SU-DHL-6 (cell line): ENCODE measurements around the gene HOXA7.

ENCODE experiments used
- EZH2phosphoT487 ChIP-seq: fragments of 200-600 bp; sonication (generic), shearing (Covaris generic); conservative IDR thresholded peaks from 2 replicates; pipeline ENCODE4 v1.6.1; 2018; ENCODE audit warnings: mild to moderate bottlenecking, antibody characterized with exemption, low read length, moderate library complexity, mixed read lengths
- TF ChIP-seq, protein P1 (sequence below): fragments of 200-600 bp; sonication (generic); IDR thresholded peaks from one replicate; pipeline ENCODE4 v1.5.1; 2017; ENCODE audit warnings: antibody characterized with exemption, mild to moderate bottlenecking, low read length, moderate library complexity; ENCODE audit not compliant: insufficient read depth, poor library complexity, severe bottlenecking

DNA sequence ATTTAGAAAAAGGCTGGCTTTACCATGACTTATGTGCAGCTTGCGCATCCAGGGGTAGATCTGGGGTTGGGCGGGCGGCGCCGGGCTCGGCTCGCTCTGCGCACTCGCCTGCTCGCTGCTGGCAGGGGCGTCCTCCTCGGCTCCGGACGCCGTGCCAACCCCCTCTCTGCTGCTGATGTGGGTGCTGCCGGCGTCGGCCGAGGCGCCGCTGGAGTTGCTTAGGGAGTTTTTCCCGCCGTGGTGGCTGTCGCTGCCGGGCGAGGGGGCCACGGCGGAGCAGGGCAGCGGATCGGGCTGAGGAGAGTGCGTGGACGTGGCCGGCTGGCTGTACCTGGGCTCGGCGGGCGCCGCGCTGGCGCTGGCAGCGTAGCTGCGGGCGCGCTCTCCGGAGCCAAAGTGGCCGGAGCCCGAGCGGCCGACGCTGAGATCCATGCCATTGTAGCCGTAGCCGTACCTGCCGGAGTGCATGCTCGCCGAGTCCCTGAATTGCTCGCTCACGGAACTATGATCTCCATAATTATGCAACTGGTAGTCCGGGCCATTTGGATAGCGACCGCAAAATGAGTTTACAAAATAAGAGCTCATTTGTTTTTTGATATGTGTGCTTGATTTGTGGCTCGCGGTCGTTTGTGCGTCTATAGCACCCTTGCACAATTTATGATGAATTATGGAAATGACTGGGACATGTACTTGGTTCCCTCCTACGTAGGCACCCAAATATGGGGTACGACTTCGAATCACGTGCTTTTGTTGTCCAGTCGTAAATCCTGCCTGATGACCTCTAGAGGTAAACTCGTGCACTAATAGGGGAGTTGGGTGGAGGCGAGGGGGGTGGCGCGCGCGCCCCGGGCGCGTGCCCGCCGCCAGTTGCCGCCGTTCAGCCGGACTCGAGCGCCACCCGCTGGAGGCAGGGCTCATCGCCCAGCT lies 13.2 kb downstream of the HOXA7 start, which contains the start of gene HOXA5:
- TF ChIP-seq, protein P1, sequence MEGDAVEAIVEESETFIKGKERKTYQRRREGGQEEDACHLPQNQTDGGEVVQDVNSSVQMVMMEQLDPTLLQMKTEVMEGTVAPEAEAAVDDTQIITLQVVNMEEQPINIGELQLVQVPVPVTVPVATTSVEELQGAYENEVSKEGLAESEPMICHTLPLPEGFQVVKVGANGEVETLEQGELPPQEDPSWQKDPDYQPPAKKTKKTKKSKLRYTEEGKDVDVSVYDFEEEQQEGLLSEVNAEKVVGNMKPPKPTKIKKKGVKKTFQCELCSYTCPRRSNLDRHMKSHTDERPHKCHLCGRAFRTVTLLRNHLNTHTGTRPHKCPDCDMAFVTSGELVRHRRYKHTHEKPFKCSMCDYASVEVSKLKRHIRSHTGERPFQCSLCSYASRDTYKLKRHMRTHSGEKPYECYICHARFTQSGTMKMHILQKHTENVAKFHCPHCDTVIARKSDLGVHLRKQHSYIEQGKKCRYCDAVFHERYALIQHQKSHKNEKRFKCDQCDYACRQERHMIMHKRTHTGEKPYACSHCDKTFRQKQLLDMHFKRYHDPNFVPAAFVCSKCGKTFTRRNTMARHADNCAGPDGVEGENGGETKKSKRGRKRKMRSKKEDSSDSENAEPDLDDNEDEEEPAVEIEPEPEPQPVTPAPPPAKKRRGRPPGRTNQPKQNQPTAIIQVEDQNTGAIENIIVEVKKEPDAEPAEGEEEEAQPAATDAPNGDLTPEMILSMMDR, result no peak
- no peak for TF ChIP-seq EZH2phosphoT487
